Activated T-cell treated with anti-CD3 and anti-CD28 coated beads, Interleukin-2, amount 50 U/mL, for 72 hours (primary cell): Measurements from ENCODE around the gene CYBC1. TPM values are rescaled to one million over a fixed set of nuclear protein-coding genes. Genes with fewer than 3 reads are reported as not detected.

ENCODE experiments used
- ATAC-seq, 2 donors: fragments of 150-1000 bp; cut with Tn5 transposase; replicated peaks in 1 of 2; 2 replicates each; pipeline ENCODE4 v1.10.0; 2021; ENCODE audit warnings: moderate library complexity in 2 of 2, mild to moderate bottlenecking in 1 of 2
- DNase-seq, 2 donors: peaks; one replicate each; pipeline ENCODE4 v3.0.0; 2021 to 2022; ENCODE audit warnings: mixed read lengths in 1 of 2
- H3K27ac Mint-ChIP-seq: one replicate; pipeline ENCODE4 v1.8.0; 2022; ENCODE audit warnings: mild to moderate bottlenecking, moderate library complexity, mixed read lengths
- H3K27me3 Mint-ChIP-seq: one replicate; pipeline ENCODE4 v1.8.0; 2022; ENCODE audit warnings: low read depth, mixed read lengths
- H3K36me3 Mint-ChIP-seq, 2 donors: one replicate each; pipeline ENCODE4 v1.8.0; 2022; ENCODE audit warnings: mixed read lengths in 2 of 2, mild to moderate bottlenecking in 1 of 2; ENCODE audit not compliant: insufficient read depth in 2 of 2
- H3K4me1 Mint-ChIP-seq: one replicate; pipeline ENCODE4 v1.8.0; 2022; ENCODE audit warnings: low read depth, mixed read lengths
- H3K4me3 Mint-ChIP-seq, 2 donors: one replicate each; pipeline ENCODE4 v1.8.0; 2022; ENCODE audit warnings: mild to moderate bottlenecking in 2 of 2, mixed read lengths in 2 of 2, moderate library complexity in 2 of 2
- H3K9me3 Mint-ChIP-seq, 2 donors: one replicate each; pipeline ENCODE4 v1.8.0; 2022; ENCODE audit warnings: mixed read lengths in 2 of 2
- total RNA-seq, 2 donors: library from RNA; stranded (reverse); gene quantifications; one replicate each; pipeline ENCODE4 v1.2.3, GENCODE V29; 2022

The CYBC1 gene
- 100 to 1,000 TPM; 256 to 300 TPM for total RNA-seq

GRCh38 chr17:82450357-82451106 lies at the start of gene CYBC1:
Gene CYBC1 (minus strand): TSS chr17:82450752. CDS start chr17:82449254, 1,498 bp downstream.
- H3K4me3 Mint-ChIP-seq = peak within 1 kb of the TSS; percentile 97 to 98
- ATAC-seq (peak; percentile 79 to 81), DNase-seq (peak; percentile 95 to 97)
- peak within 1 kb of the TSS; percentile 99 for H3K27ac Mint-ChIP-seq
- H3K27me3 Mint-ChIP-seq = no peaks in the 10 kb centered on the region
- peaks cover 0 to 3% of the 10 kb centered on the region in 2 donors for H3K9me3 Mint-ChIP-seq
- H3K4me1 Mint-ChIP-seq = peaks cover 43% of the 10 kb centered on the region
- H3K36me3 Mint-ChIP-seq = peaks cover 12 to 22% of the 10 kb centered on the region in 2 donors

- H3K4me1 Mint-ChIP-seq = peaks cover 37% of the 10 kb centered on the region
- ATAC-seq (peak; percentile 27 to 30), DNase-seq (peak; percentile 53)
- H3K9me3 Mint-ChIP-seq = no peaks in the 10 kb centered on the region
- H3K27ac Mint-ChIP-seq = peak overlapping the region; percentile 73
- H3K27me3 Mint-ChIP-seq = no peaks in the 10 kb centered on the region
- H3K4me3 Mint-ChIP-seq = peak overlapping the region; percentile 87 to 89
- H3K36me3 Mint-ChIP-seq = no peaks in the 10 kb centered on the region
Observed at GRCh38 chr17:82497483-82498405, 47.2 kb upstream of the CYBC1 start.

GRCh38 chr17:82496529-82497434 lies 46.2 kb upstream of the CYBC1 start:
- Mint-ChIP-seq H3K9me3 (no peaks in the 10 kb centered on the region), H3K27ac (no peak overlapping the region), H3K36me3 (no peaks in the 10 kb centered on the region), H3K4me3 (peak overlapping the region; percentile 75 to 87), H3K27me3 (no peaks in the 10 kb centered on the region), H3K4me1 (peaks cover 37% of the 10 kb centered on the region)
- peak; percentile 94 to 96 for DNase-seq
- ATAC-seq = peak; percentile 67 to 72

- H3K27ac Mint-ChIP-seq = no peak overlapping the region
- peak overlapping the region; percentile 75 to 87 for H3K4me3 Mint-ChIP-seq
- H3K4me1 Mint-ChIP-seq = peaks cover 37% of the 10 kb centered on the region
Observed at GRCh38 chr17:82495844-82496528, 45.4 kb upstream of the CYBC1 start.

GRCh38 chr17:82494236-82495055 lies 43.9 kb upstream of the CYBC1 start:
- peaks cover 37% of the 10 kb centered on the region for H3K4me1 Mint-ChIP-seq
- peak; percentile 79 to 82 for ATAC-seq
- H3K36me3 Mint-ChIP-seq = no peaks in the 10 kb centered on the region
- peak; percentile 92 for DNase-seq
- no peaks in the 10 kb centered on the region for H3K9me3 Mint-ChIP-seq
- H3K4me3 Mint-ChIP-seq = peak overlapping the region; percentile 52 to 80
- H3K27me3 Mint-ChIP-seq = no peaks in the 10 kb centered on the region
- peak overlapping the region; percentile 98 for H3K27ac Mint-ChIP-seq

More at GRCh38 chr17:82495844-82496528, 45.4 kb upstream of the CYBC1 start:
- no peaks in the 10 kb centered on the region for H3K36me3 Mint-ChIP-seq
- no peaks in the 10 kb centered on the region for H3K9me3 Mint-ChIP-seq
- DNase-seq (no peak), ATAC-seq (no peak)
- no peaks in the 10 kb centered on the region for H3K27me3 Mint-ChIP-seq

- H3K4me1 Mint-ChIP-seq = peaks cover 30% of the 10 kb centered on the region
- no peaks in the 10 kb centered on the region for H3K36me3 Mint-ChIP-seq
- ATAC-seq (no peak), DNase-seq (no peak)
- peak overlapping the region; percentile 98 for H3K27ac Mint-ChIP-seq
- H3K27me3 Mint-ChIP-seq = no peaks in the 10 kb centered on the region
- H3K9me3 Mint-ChIP-seq = no peaks in the 10 kb centered on the region
- H3K4me3 Mint-ChIP-seq = no peak overlapping the region
Observed at GRCh38 chr17:82493226-82493781, 42.8 kb upstream of the CYBC1 start.

- H3K36me3 Mint-ChIP-seq = no peaks in the 10 kb centered on the region
- ATAC-seq (no peak), DNase-seq (no peak)
- no peak overlapping the region for H3K4me3 Mint-ChIP-seq
- no peak overlapping the region for H3K27ac Mint-ChIP-seq
- H3K27me3 Mint-ChIP-seq = no peaks in the 10 kb centered on the region
- H3K9me3 Mint-ChIP-seq = no peaks in the 10 kb centered on the region
- peaks cover 25% of the 10 kb centered on the region for H3K4me1 Mint-ChIP-seq
Observed at GRCh38 chr17:82492643-82493225, 42.2 kb upstream of the CYBC1 start.

- H3K27ac Mint-ChIP-seq = no peak overlapping the region
- H3K36me3 Mint-ChIP-seq = peaks cover 0 to 1% of the 10 kb centered on the region in 2 donors
- H3K9me3 Mint-ChIP-seq = no peaks in the 10 kb centered on the region
- no peaks in the 10 kb centered on the region for H3K27me3 Mint-ChIP-seq
- H3K4me3 Mint-ChIP-seq = no peak overlapping the region
- H3K4me1 Mint-ChIP-seq = peaks cover 20% of the 10 kb centered on the region
- ATAC-seq (no peak), DNase-seq (no peak)
Observed at GRCh38 chr17:82491533-82491932, 41.0 kb upstream of the CYBC1 start.

GRCh38 chr17:82491196-82491530 lies 40.6 kb upstream of the CYBC1 start:
- no peak for DNase-seq
- Mint-ChIP-seq H3K36me3 (peaks cover 0 to 1% of the 10 kb centered on the region in 2 donors), H3K27me3 (no peaks in the 10 kb centered on the region), H3K4me3 (no peak overlapping the region), H3K9me3 (no peaks in the 10 kb centered on the region), H3K27ac (no peak overlapping the region), H3K4me1 (peaks cover 16% of the 10 kb centered on the region)
- ATAC-seq = no peak

- Mint-ChIP-seq H3K27me3 (no peaks in the 10 kb centered on the region), H3K9me3 (no peaks in the 10 kb centered on the region)
Observed at GRCh38 chr17:82490512-82491195, 40.1 kb upstream of the CYBC1 start.

More at GRCh38 chr17:82490512-82491195, 40.1 kb upstream of the CYBC1 start:
- Mint-ChIP-seq H3K4me1 (peaks cover 11% of the 10 kb centered on the region), H3K36me3 (peaks cover 0 to 1% of the 10 kb centered on the region in 2 donors), H3K27ac (no peak overlapping the region), H3K4me3 (no peak overlapping the region)
- ATAC-seq (no peak), DNase-seq (no peak)
